HUES64 (cell line): ENCODE results near the gene PRODH2.
"Not testable (repeated sequence)": the region's sequence is repeated elsewhere in the genome, so short reads cannot be mapped to it uniquely, and the experiment has no call there.

Experiments used
- H3K27ac ChIP-seq: 2 replicates; pipeline ENCODE4 v1.7.0; 2013; ENCODE audit warnings: low read depth, low read length, inconsistent platforms
- H3K27me3 ChIP-seq: 2 replicates; pipeline ENCODE4 v1.6.1; 2013; ENCODE audit warnings: mild to moderate bottlenecking, low read length; ENCODE audit not compliant: insufficient read depth
- H3K36me3 ChIP-seq: 2 replicates; pipeline ENCODE4 v1.6.1; 2013; ENCODE audit warnings: mild to moderate bottlenecking, low read length; ENCODE audit not compliant: insufficient read depth
- H3K4me1 ChIP-seq: 2 replicates; pipeline ENCODE4 v1.6.1; 2013; ENCODE audit warnings: mild to moderate bottlenecking, low read length, moderate library complexity; ENCODE audit not compliant: insufficient read depth
- H3K4me3 ChIP-seq: 2 replicates; pipeline ENCODE4 v1.5.1; 2013; ENCODE audit warnings: mild to moderate bottlenecking, low read length, moderate library complexity
- H3K9ac ChIP-seq: 2 replicates; pipeline ENCODE4 v1.6.1; 2013; ENCODE audit warnings: mild to moderate bottlenecking, low read depth, low read length
- H3K9me3 ChIP-seq: 2 replicates; pipeline ENCODE4 v1.6.1; 2013; ENCODE audit warnings: low read depth, low read length; ENCODE audit not compliant: insufficient read depth
- WGBS: fragments of 150-250, 120-280 bp; methylation state at CpG from one replicate; pipeline ENCODE4 v1.1.7; 2013; ENCODE audit warnings: missing lambda C conversion rate; 5-methylcytosine and 5-hydroxymethylcytosine counted together

Gene PRODH2

GRCh38 chr19:35777086-35777841 is 35.4 kb downstream of the PRODH2 start:
- H3K27ac ChIP-seq: no peak overlapping the region
- H3K27me3 ChIP-seq: peaks cover 23% of the 10 kb centered on the region
- no peaks in the 10 kb centered on the region for H3K9me3 ChIP-seq
- H3K36me3 ChIP-seq: no peaks in the 10 kb centered on the region
- peaks cover 17% of the 10 kb centered on the region for H3K4me1 ChIP-seq
- H3K9ac ChIP-seq: no peak overlapping the region
- H3K4me3 ChIP-seq: no peak overlapping the region
- WGBS: 29% methylated on average over 19 of the region's 19 CpGs

- WGBS: 46% methylated on average over 13 of the region's 13 CpGs
- Histone ChIP-seq H3K27me3 (peaks cover 23% of the 10 kb centered on the region), H3K36me3 (no peaks in the 10 kb centered on the region), H3K4me1 (peaks cover 17% of the 10 kb centered on the region), H3K4me3 (peak overlapping the region; percentile 71), H3K9me3 (no peaks in the 10 kb centered on the region), H3K9ac (no peak overlapping the region), H3K27ac (no peak overlapping the region)
Observed at GRCh38 chr19:35776102-35776788, 36.4 kb downstream of the PRODH2 start.

GRCh38 chr19:35775298-35776101 is 37.1 kb downstream of the PRODH2 start, which contains the start of gene ARHGAP33:
Gene ARHGAP33, plus strand, starts transcription at chr19:35775564. Its CDS starts 95 bp downstream, at chr19:35775659.
- Histone ChIP-seq H3K9me3 (no peaks in the 10 kb centered on the region), H3K9ac (no peak within 1 kb of the TSS), H3K27ac (no peak within 1 kb of the TSS), H3K27me3 (peaks cover 23% of the 10 kb centered on the region), H3K4me1 (peaks cover 17% of the 10 kb centered on the region), H3K36me3 (no peaks in the 10 kb centered on the region), H3K4me3 (peak within 1 kb of the TSS; percentile 71)
- under 1% methylated on average over 82 of the region's 82 CpGs for WGBS

GRCh38 chr19:35775046-35775297 is 37.7 kb downstream of the PRODH2 start:
- Histone ChIP-seq H3K4me3 (peak overlapping the region; percentile 71), H3K36me3 (no peaks in the 10 kb centered on the region), H3K27ac (no peak overlapping the region), H3K9ac (no peak overlapping the region), H3K4me1 (peaks cover 17% of the 10 kb centered on the region), H3K9me3 (no peaks in the 10 kb centered on the region), H3K27me3 (peaks cover 23% of the 10 kb centered on the region)
- WGBS: 35% methylated on average over 9 of the region's 9 CpGs

- H3K4me3 ChIP-seq: peak overlapping the region; percentile 71
- H3K27me3 ChIP-seq: peaks cover 23% of the 10 kb centered on the region
- H3K4me1 ChIP-seq: peaks cover 17% of the 10 kb centered on the region
- H3K36me3 ChIP-seq: no peaks in the 10 kb centered on the region
- 58% methylated on average over 16 of the region's 16 CpGs for WGBS
- H3K9ac ChIP-seq: no peak overlapping the region
- H3K9me3 ChIP-seq: no peaks in the 10 kb centered on the region
- no peak overlapping the region for H3K27ac ChIP-seq
Observed at GRCh38 chr19:35774274-35775045, 38.2 kb downstream of the PRODH2 start.

- peaks cover 23% of the 10 kb centered on the region for H3K27me3 ChIP-seq
- no peak overlapping the region for H3K4me3 ChIP-seq
- 75% methylated on average over 8 of the region's 9 CpGs for WGBS
- H3K9me3 ChIP-seq: no peaks in the 10 kb centered on the region
- peaks cover 18% of the 10 kb centered on the region for H3K4me1 ChIP-seq
- H3K27ac ChIP-seq: no peak overlapping the region
- H3K36me3 ChIP-seq: peaks cover 5% of the 10 kb centered on the region; the same call in 1 of the 2 replicates
- no peak overlapping the region for H3K9ac ChIP-seq
Observed at GRCh38 chr19:35773020-35773806, 39.4 kb downstream of the PRODH2 start.

GRCh38 chr19:35772362-35772761 is 40.3 kb downstream of the PRODH2 start:
- H3K36me3 ChIP-seq, H3K9me3 ChIP-seq, H3K4me3 ChIP-seq, H3K9ac ChIP-seq, H3K27ac ChIP-seq: not testable (repeated sequence)
- Histone ChIP-seq H3K4me1 (peaks cover 18% of the 10 kb centered on the region), H3K27me3 (peaks cover 16% of the 10 kb centered on the region)
- WGBS: 87% methylated on average over 5 of the region's 5 CpGs

- peaks cover 3% of the 10 kb centered on the region; the same call in 1 of the 2 replicates for H3K27me3 ChIP-seq
- H3K9ac ChIP-seq: no peak overlapping the region
- peaks cover 30% of the 10 kb centered on the region for H3K36me3 ChIP-seq
- H3K9me3 ChIP-seq: no peaks in the 10 kb centered on the region
- WGBS: 58% methylated on average over 15 of the region's 15 CpGs
- no peak overlapping the region for H3K4me3 ChIP-seq
- H3K27ac ChIP-seq: no peak overlapping the region
- H3K4me1 ChIP-seq: peaks cover 7% of the 10 kb centered on the region; the same call in 1 of the 2 replicates
Observed at GRCh38 chr19:35768082-35768421, 44.6 kb downstream of the PRODH2 start.

- Histone ChIP-seq H3K36me3 (peaks cover 33% of the 10 kb centered on the region), H3K9ac (no peak overlapping the region), H3K4me1 (peaks cover 7% of the 10 kb centered on the region; the same call in 1 of the 2 replicates), H3K9me3 (no peaks in the 10 kb centered on the region), H3K4me3 (peak overlapping the region; percentile 26; the same call in 1 of the 2 replicates), H3K27me3 (no peaks in the 10 kb centered on the region), H3K27ac (peak overlapping the region; percentile 52; the same call in 1 of the 2 replicates)
- 41% methylated on average over 34 of the region's 34 CpGs for whole genome bisulfite sequencing
Observed at GRCh38 chr19:35767288-35768081, 45.2 kb downstream of the PRODH2 start.
